GOT3 (cell line): ENCODE results near the gene ATG9B.
"Not testable (repeated sequence)": the region's sequence is repeated elsewhere in the genome, so short reads cannot be mapped to it uniquely, and the experiment has no call there.

ENCODE experiments used
- DNase-seq: peaks from one replicate; lab custom pipeline; 2025; ENCODE audit warnings: mixed read lengths; lab: John Stamatoyannopoulos, UW

ATG9B gene

GRCh38 chr7:151057989-151058780 is 33.9 kb upstream of the ATG9B start:
- DNase-seq, result peak; percentile 92

GRCh38 chr7:151057506-151057988 is 33.3 kb upstream of the ATG9B start, which contains the start of gene CDK5:
Gene CDK5, minus strand, starts transcription at chr7:151057897. Its CDS starts 49 bp downstream, at chr7:151057848.
- no peak for DNase-seq

- no peak for DNase-seq
Measured at GRCh38 chr7:151056666-151057505, 32.6 kb upstream of the ATG9B start.

GRCh38 chr7:151056283-151056665 is 32.0 kb upstream of the ATG9B start:
- DNase-seq, result no peak

- DNase-seq, result no peak
Measured at GRCh38 chr7:151053751-151054150, 29.5 kb upstream of the ATG9B start.

- DNase-seq, result no peak
Measured at GRCh38 chr7:151053096-151053495, 28.8 kb upstream of the ATG9B start.

GRCh38 chr7:151051108-151051507 is 26.8 kb upstream of the ATG9B start:
- DNase-seq, result peak; percentile 22

- DNase-seq, result no peak
Measured at GRCh38 chr7:151048911-151049463, 24.7 kb upstream of the ATG9B start.

- no peak for DNase-seq
Measured at GRCh38 chr7:151047976-151048815, 23.9 kb upstream of the ATG9B start, which contains the start of gene ASIC3. Gene ASIC3, plus strand, starts transcription at chr7:151048531. Its CDS starts 355 bp downstream, at chr7:151048886.

GRCh38 chr7:151046603-151047573 is 22.6 kb upstream of the ATG9B start:
- DNase-seq, result no peak

- DNase-seq, result no peak
Measured at GRCh38 chr7:151045967-151046366, 21.7 kb upstream of the ATG9B start.

- no peak for DNase-seq
Measured at GRCh38 chr7:151045262-151045661, 21.0 kb upstream of the ATG9B start.

- no peak for DNase-seq
Measured at GRCh38 chr7:151043959-151044358, 19.7 kb upstream of the ATG9B start.

- DNase-seq, result not testable (repeated sequence)
Measured at GRCh38 chr7:151043449-151043848, 19.2 kb upstream of the ATG9B start.

- no peak for DNase-seq
Measured at GRCh38 chr7:151040616-151041375, 16.5 kb upstream of the ATG9B start.

GRCh38 chr7:151039850-151040548 is 15.7 kb upstream of the ATG9B start:
- no peak for DNase-seq

GRCh38 chr7:151038951-151039849 is 14.9 kb upstream of the ATG9B start:
- peak; percentile 77 for DNase-seq

GRCh38 chr7:151035902-151036301 is 11.6 kb upstream of the ATG9B start:
- DNase-seq, result no peak
